ENCODE results near the gene NFYC.

DNA sequence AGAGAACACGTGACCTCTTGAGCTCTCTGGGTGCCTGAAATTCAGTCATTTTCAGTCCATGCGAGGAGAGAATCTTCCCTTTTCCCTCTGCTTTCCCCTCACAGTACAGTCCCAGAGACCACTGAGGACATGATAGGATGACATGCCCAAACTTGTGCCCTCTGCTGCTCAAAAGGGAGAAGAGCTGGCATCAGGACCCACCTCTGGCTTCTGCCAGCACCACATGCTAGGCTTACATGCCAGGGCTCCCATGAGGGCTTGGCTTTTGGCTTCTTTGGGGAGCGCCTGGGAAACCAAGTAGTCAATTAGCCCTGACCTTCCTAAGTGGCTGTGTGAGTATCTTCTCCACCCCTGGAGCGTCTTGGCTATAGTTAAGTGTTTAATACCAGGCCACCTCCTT is 78.3 kb downstream of the NFYC start:
- TF ChIP-seq GATA3 (IDR thresholded peaks at IDR 0.05; ENCODE audit: low read depth, low read length) (no peak), GATA2 (IDR thresholded peaks at IDR 0.05; ENCODE audit: low read depth, low read length) (no peak)

Measured in SH-SY5Y (cell line).